Sciatic nerve (tissue), 2 donors: Measurements from ENCODE around the gene PCAT6. TPM values are rescaled to one million over a fixed set of nuclear protein-coding genes. Genes with fewer than 3 reads are reported as not detected.
"Not testable (repeated sequence)": the region's sequence is repeated elsewhere in the genome, so short reads cannot be mapped to it uniquely, and the experiment has no call there.

Experiments
- ATAC-seq: fragments of 200-7000 bp; cut with Tn5 transposase; one replicate; pipeline ENCODE4 v1.9.1; 2020; ENCODE audit warnings: mild to moderate bottlenecking, moderate library complexity
- DNase-seq: peaks from one replicate; pipeline ENCODE4 v3.0.0-alpha.2; 2020; ENCODE audit warnings: low spot score
- intact Hi-C: fragments of 100-400 bp; cut with DNase I; formaldehyde crosslinking; loops from one replicate; pipeline ENCODE4 v1.14.2; 2022
- total RNA-seq: library from RNA; stranded (reverse); fragmentation: NEBNext Ultra II Directional; extraction: Animal tissue kit (Norgen Biotek cat#: 25700); gene quantifications from one replicate; pipeline ENCODE4 v1.2.1, GENCODE V29; 2021
- donor health status: DM: no; HTN: no; CAD: no.
- donor health status: DM: no; HTN: no; CAD: no.

Gene PCAT6
- total RNA-seq, 1 donor from 2014 or later, result 1.2 TPM

DNA sequence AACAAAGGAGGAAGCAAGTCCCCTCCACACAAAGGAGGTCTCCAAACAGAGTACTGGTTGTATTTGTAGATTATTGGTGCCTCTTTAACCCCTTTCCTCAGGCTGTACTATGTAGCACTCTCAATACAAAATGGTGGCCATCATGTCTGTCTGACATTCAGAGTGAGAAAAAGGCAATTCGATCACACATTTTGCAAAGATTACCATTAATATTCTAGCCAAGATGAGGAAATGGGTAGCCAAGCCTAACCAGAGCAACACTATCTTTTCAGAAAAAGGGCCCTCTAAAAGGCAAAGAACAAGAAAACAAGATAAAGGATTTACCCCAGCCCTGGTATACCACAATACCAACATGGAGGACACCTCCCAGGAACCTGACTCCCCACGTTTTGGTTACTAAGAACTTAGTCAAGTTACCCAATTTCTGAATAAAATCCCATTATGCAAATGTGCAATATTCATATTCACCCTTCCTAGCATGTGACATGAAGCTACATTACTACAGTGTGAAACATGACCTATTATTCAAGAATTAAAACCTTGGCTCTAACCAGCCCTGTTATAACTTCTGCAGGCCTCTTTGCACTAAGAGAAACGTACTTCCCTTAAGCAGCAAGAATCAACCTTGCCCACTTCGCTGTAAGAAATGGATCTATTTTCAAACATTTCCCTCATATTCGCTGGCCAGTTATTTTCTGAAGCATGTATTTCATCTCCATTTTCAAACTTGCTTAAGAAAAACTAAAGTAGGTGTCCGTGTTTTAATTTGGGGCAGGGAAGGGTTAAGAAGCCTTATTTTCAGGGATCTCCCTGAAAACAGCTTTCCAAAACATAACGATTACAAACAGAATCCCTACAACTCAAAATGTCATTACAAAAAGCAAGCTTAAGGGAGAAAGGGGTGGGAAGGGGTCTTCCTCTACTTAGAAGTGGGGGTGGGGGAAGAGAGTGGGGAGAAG lies 4.6 kb upstream of the PCAT6 start:
- intact Hi-C loops, result no loop called here
- ATAC-seq (no peak), DNase-seq (no peak)

DNA sequence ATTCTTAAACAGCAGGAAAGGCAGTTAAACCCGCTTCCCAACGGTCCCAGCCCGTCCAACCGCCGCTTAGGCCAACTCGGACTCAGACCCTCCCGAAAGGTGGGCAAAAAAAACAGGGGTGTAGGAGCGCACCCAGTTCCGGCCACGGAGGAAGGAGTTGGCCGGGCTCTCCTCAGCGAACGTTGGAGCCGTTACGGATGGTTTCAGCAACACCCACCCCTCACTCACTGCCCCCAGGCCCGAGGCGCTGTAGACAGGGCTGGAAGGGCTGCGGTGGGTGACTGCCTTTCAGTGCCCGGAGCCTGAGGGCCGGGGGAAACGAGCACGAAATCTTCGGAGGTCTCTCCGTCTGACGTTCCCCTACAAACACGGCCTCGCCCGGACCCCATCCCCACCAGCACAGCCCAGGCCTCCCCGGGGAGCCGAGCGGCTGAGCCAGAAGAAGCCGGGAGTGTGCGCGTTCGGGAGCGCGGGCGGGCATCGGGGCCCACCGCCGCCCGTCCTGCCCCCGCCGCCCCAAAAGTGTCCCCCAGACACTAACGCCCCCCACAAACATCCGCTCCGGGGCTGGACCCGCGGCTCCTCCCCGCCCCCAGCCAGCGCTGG lies 3.8 kb upstream of the PCAT6 start:
- DNase-seq, result peak; percentile 61
- no peak for ATAC-seq
- intact Hi-C loops, result no loop called here

DNA sequence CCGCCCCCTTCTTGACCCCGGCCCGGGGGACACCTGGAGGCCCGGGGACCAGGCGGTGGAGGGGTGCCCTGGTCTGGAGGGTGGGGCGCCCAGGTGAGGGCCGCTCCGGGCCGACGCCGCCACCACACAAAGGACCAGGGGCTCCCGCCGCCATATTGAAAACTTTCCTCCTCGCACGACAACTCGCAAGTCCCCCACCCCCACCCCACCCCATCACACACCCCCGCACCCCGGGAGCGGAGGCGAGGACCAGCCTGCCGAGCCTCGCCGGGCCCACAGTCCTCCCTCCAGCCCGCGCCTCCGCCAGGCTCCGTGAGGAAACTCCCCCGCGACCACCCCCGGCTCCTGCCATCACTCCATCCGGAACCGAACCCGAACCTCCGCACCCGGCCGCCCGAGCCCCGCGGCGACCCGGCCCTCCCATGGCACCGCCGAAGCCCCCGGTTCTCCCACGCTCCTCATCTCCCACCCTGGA lies 3.3 kb upstream of the PCAT6 start:
- intact Hi-C loops, result no loop called here
- no peak for ATAC-seq
- peak; percentile 68 for DNase-seq

DNA sequence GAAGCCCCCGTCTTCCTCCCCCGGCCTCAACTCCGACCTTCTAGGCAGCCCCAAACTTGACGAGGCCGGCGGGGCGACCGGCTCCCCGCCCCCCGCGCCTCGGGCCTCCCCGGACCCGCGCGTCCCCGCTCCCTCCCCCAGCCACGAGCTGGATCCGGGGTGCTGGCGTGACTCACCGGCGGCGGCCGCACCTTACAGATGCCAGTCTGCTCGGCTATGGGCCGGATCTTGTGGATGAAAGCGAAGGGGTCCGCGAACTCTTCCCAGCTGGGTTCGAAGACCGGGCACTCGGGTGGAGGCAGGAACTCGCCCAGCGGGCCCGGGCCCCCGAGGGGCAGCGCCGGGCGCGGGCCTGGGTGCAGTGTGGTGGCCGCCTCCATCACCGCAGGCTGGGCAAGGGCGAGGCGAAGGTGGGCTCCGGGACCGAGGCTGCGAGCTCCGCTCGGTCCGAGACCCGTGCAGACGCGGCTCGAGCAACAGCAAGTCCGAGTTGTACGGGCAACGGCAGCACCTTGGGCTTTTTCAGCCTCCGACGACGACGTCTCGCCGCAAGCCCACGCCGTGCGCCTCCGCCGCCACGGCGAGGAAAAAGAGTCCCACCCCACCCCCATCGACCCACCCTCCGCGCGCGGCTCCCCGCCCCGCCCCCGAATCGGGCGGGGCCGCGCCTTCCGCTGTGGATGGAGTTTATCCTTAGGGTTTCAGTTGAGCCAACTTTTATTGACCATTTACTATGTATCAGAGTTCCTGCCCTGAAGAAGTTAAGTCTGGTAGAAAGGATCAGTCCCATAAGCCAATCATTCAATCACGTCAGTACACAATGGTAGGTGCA lies 2.6 kb upstream of the PCAT6 start, which contains the start of gene KDM5B:
Gene KDM5B, minus strand, starts transcription at position 496 of the 832 bp plus-strand sequence. Its CDS starts 116 bp downstream, at position 380.
- peak; percentile 86 for DNase-seq
- peak; percentile 35 for ATAC-seq
- intact Hi-C loops, result no loop called here

DNA sequence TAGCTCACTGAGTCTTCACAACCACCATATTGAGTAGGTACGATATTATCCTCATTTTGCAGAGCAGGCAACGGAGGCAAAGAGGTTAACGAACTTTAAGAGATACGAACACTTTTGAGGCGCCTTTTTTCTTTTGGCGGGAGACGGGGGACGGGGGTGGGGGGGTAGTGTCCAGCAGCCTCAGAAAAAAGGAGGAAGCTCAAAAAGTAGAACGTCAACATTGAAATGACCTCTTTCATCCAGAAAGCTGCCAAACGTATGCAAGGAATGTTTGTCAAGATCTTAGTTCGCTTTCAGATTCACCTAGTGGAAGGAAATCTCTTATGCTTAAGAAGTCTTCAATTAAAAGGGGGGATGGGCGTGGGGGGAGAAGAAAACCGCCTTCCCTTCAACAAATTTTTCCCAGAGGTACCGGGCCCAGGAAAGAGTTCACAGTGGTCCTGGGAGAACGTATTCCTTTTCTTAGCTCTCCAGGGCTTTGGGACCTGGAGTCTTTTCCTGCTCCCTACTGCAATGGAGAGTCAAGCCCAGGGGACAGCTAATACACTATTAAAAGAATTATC lies 1.1 kb upstream of the PCAT6 start:
- no peak for ATAC-seq
- intact Hi-C loops, result no loop called here
- DNase-seq, result no peak

DNA sequence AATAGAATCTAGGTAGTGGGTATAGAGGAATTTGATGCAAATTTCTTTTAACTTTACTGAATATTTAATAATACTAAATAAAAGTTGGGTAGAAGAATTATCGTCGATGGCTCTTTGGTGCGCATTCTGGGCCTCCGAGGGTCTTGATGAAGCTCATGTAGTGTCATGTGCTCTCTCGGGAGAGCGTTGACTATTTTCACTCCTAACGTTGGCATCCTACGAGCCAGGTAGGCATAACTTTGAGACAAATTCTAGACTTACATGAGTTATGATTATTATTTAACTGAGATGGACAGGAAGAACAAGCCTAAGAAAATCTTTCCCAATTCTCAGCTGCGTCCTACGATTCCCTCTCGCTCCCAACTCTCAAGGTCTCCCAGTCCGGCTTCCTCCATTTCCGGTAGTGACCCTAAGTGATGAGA lies 550 bp upstream of the PCAT6 start:
- ATAC-seq, result no peak
- intact Hi-C loops, result no loop called here

DNA sequence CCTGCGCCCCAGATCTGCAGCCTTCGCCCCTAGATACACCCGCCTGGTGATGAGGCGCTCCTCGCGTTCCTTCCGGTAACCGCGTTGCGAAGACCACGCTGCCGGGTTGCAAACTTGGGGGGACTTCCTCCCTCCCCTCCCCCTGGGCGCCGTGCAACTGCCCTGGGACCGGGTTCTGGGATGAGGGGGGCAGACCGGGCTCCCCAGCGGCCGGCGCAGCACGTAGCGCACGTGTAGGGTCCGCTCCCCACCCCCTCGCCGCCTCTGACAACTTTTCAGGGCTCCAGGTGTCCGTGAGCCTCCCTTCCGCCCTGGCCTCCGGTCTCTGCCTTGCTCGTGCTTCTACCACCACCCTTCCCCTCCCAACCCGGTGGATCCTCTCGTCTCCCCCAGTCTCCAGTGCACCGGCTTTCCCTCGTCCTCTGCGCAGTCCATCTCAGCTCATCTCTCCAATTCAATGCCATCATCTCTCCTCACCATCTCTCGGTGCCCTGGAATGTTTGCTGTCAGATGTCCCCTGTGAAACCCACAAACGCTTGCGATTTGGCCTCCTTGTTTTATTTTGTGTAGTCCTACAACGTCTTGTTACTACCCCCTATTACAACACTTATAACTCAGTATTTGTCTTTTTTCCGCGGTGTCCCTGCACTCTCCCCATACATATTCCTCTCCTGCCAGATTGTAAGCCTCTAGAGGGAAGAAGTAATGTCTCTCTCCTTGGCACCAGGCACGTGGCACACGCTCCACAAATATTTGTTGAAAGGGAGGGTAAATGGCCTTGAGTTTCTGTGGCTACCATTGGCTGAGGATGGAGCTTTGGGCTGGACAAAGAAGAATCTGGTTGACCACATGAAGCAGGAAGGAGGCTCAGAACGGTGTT lies 782 bp downstream of the PCAT6 start:
- peak; percentile 17 for ATAC-seq
- DNase-seq, result peak; percentile 60
- intact Hi-C loops, result no loop called here

More for the DNA sequence above, 550 bp upstream of the PCAT6 start:
- no peak for DNase-seq

DNA sequence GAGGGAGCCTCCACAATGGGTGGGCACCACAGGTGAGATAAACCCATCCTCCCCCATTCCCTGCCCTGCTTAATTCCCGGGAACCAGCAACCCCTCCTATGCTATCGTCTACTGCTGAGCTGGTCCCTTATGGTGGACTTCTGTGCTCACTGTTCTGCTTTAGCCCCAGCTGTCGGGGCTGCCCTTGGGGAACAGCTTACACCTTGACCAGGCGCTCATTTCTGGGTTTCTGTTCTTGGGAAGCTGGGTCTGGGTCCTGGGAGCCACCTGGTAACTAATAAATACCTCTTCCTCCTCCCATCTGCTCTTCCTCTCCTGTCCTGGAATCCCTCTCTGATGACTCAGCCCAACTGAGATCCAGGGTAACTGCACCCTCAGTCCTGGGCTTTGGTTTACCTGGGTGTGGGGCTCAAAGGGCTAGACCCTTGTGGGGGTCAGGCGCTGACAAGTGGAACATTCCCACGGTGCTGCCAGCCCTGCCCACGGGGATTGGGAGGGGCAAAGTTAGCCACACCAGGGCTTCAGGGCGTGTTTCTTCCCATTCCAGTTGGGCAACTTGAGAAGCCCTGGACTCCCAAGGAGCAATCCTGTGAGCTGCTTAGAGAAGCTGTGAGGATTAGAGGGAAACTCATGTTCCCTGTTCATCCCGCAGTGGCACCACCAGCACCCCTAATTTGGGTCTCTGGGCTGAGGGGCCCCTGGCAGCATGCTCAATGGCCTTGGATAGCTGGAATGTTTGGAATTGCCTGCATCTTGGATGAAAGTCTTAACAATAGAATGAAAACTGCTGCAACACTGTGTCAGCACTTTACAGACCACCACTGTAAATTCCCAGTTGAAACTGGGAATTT lies 1.6 kb downstream of the PCAT6 start:
- intact Hi-C loops, result no loop called here
- DNase-seq, result no peak
- no peak for ATAC-seq

DNA sequence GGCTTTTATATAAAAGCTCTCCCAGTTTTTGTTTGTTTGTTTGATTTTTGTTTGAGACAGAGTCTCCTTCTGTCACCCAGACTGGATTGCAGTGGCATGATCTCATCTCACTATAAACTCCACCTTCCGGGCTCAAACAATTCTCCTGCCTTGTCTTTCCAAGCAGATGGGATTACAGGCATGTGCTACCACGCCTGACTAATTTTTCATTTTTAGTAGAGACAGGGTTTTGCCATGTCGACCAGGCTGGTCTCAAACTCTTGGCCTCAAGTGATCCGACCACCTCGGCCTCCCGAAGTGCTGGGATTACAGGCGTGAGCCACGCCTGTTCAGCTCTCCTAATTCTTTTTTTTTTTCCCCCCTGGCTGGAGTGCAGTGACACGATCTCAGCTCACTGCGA lies 4.4 kb downstream of the PCAT6 start:
- ATAC-seq, result no peak
- intact Hi-C loops, result no loop called here
- DNase-seq, result no peak

DNA sequence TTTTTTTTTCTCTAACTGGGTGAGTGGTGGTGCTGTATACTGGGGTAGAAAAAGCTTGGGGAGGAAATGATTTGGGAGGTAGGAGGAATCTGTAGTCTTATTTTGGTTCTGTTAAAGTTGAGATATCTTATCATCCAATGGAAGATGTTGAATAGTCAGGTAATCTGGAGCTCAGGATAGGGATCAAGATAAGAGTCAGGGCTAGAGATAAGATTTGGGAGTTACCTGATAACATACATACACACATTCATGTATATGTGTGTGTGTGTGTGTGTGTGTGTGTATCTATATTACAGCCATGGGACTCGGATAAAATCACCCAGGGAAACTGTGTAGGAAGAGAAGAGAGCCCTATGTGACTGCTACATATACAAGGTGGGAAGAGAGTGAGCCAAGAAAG lies 8.1 kb downstream of the PCAT6 start:
- no peak for ATAC-seq
- no peak for DNase-seq
- intact Hi-C loops, result no loop called here

DNA sequence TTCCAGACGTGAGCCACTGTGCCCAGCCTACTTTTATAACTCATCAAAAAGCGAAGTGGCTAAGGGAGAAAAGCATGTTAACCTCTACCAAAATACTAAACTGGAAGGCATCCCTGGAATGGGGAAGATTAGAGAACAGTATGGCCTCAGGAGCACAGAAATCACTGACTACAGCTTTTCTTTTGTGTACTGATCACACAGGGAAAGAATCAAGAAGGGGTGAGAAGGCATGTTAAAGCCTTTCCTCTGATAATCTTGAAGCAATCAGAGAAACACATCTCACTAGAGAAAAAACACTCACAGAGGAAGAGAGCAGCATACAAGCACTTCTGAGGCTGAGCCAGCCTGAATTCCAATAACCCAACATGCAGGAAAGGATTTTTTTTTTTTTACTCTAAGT lies 10.7 kb downstream of the PCAT6 start:
- ATAC-seq, result no peak
- intact Hi-C loops, result no loop called here

DNA sequence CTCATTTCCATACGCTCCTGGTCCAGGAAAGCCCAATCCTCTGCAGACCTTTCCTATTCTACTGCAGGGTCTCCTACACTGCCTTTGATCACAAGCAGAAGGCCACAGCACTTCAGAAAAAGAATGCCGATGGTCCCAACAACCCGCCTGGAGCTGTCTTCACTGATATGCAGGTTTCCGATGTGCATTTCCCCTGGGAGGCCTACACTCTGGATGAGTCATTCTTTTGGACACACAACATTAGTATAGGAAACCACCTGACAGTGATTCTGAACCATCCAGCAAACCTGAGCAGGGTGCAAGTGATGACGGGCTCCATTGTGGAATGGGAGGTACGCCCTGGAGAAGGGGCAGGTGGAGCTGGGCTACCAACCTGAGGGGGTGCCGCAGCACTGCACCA lies 15.0 kb downstream of the PCAT6 start:
- DNase-seq (no peak), ATAC-seq (no peak)
- intact Hi-C loops, result no loop called here

More for the DNA sequence above, 10.7 kb downstream of the PCAT6 start:
- no peak for DNase-seq

DNA sequence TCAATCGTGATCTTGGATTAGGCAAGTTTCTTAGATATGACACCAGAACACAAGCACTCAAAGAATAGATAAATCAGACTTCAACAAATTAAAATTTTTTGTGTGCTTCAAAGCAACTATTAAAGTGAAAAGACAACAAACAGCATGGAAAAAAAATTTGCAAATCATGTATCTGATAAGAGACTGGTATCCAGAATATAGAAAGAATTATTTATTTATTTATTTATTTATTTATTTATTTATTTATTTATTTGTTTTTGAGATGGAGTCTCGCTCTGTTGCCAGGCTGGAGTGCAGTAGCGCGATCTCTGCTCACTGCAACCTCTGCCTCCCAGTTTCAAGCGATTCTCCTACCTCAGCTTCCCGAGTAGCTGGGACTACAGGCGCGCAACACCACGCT lies 18.5 kb downstream of the PCAT6 start:
- DNase-seq, ATAC-seq, intact Hi-C loops: not testable (repeated sequence)

DNA sequence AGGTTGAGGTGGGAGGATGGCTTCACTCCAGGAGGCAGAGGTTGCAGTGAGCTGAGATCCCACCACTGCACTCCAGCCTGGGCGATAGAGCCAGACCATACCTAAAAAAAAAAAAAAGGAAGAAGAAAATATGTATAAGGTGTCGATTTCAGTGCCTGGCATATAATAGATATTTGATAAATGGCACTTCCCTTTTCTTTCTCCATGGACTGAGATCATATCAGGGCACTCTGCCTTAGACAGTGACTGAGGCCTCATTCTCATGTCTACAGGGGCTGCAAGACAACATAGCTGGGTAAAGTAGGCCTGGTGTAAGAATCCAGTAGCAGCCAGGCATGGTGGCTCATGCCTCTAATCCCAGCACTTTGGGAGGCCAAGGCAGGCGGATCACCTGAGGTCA lies 21.2 kb downstream of the PCAT6 start:
- ATAC-seq (no peak), DNase-seq (no peak)
- intact Hi-C loops, result no loop called here

DNA sequence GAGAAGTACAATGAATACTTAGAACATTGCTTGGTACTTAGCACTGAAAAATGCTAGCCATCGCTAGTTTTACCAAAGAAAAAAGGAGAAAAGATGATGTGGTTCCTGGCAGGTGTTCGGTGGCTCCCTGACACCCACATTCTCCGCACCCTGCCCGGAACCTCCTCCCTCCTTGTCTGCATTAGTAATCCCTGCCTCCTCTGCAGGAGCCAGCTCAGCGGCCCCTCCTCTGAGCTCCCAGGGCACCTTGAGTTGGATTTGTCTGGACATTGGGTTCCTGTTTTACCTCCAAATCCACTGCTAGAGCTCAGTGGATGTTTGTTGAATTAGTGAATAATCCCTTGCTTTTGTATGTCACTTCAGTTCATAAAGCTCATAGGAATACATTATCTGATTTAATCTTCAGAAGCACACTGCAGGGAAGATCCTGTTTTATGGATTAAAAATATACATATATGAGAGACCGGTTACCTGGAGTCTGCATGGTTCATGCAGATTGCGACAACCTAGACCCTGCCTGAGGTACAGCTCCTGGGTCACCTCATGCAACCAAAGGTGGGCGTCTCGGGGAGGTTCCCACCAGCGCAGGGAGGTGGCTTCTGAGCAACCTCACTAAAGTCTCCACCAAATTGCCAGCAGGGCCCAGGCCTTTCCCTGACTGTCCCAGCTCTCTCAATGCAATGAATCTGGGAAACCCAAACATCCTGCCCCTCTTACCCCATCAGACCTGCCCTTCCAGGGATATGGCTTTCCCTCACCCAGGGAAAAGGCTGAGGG lies 24.2 kb downstream of the PCAT6 start:
- intact Hi-C loops, result no loop called here
- ATAC-seq (no peak), DNase-seq (no peak)

DNA sequence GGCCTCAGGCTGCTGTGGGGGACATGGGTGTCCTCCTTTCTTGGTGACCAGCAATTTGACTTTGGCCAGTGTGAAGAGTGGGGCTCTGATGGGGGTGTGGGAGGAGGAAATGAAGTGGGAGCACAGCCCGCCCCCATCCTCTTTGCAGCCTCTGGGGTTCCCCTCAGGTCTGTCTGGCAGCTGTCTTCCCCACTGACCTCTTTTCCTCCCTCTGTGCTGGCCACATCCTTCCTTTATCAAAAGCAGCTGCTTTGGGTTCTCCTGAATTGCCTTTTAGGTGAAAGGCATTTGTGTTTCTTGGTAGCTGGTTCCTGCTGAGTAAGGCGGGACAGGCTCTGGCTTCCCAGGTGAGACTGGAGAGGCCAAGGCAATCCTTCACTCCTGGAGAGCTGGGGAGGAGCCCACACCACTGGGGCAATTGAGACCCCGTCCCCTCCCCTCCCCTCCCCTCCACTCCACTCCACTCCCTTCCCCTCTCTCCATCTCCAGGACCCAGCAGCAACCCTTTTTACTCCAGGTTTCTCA lies 24.9 kb downstream of the PCAT6 start:
- intact Hi-C loops, result no loop called here
- ATAC-seq (no peak), DNase-seq (no peak)
